Neuronal stem cell (in vitro differentiated cells): ENCODE results near the gene ST3GAL4.

ENCODE experiments used
- DNase-seq: peaks from one replicate; pipeline ENCODE4 v3.0.0-alpha.2; 2013; ENCODE audit warnings: low spot score
- H2AFZ ChIP-seq: one replicate; pipeline ENCODE4 v1.6.1; 2013; ENCODE audit warnings: mild to moderate bottlenecking, low read length, inconsistent platforms
- H2AK5ac ChIP-seq: 2 replicates; pipeline ENCODE4 v1.6.1; 2013; ENCODE audit warnings: low read depth, mild to moderate bottlenecking, inconsistent platforms, low read length, moderate library complexity, mixed read lengths
- H2BK120ac ChIP-seq: 2 replicates; pipeline ENCODE4 v1.6.1; 2013; ENCODE audit warnings: low read depth, mild to moderate bottlenecking, inconsistent platforms, low read length, moderate library complexity, mixed read lengths
- H2BK12ac ChIP-seq: one replicate; pipeline ENCODE4 v1.6.1; 2013; ENCODE audit warnings: low read length, inconsistent platforms
- H2BK15ac ChIP-seq: 2 replicates; pipeline ENCODE4 v1.6.1; 2013; ENCODE audit warnings: mild to moderate bottlenecking, low read length, inconsistent platforms, mixed read lengths
- H2BK5ac ChIP-seq: one replicate; pipeline ENCODE4 v1.6.1; 2013; ENCODE audit warnings: inconsistent platforms, mild to moderate bottlenecking, low read length, moderate library complexity
- H3K14ac ChIP-seq: one replicate; pipeline ENCODE4 v1.6.1; 2013; ENCODE audit warnings: low read length, inconsistent platforms
- H3K18ac ChIP-seq: 2 replicates; pipeline ENCODE4 v1.6.1; 2013; ENCODE audit warnings: low read length, inconsistent platforms
- H3K23ac ChIP-seq: 2 replicates; pipeline ENCODE4 v1.6.1; 2013; ENCODE audit warnings: low read depth, mild to moderate bottlenecking, mixed read lengths, low read length, inconsistent platforms; ENCODE audit not compliant: poor library complexity
- H3K27ac ChIP-seq: replicated peaks from 3 replicates; pipeline ENCODE4 v1.5.1; 2013; ENCODE audit warnings: low read length, inconsistent platforms
- H3K27me3 ChIP-seq, 3 experiments: 2 replicates each; pipeline ENCODE4 v1.6.1; 2013; ENCODE audit warnings: low read length in 3 of 3, mild to moderate bottlenecking in 2 of 3, inconsistent platforms in 1 of 3, low read depth in 1 of 3, mixed read lengths in 1 of 3, moderate library complexity in 1 of 3; ENCODE audit not compliant: control insufficient read depth in 3 of 3, insufficient read depth in 3 of 3
- H3K36me3 ChIP-seq, 2 donors: replicated peaks in 1 of 2; 2 replicates each; pipeline ENCODE4 v1.6.1; 2013; ENCODE audit warnings: low read length in 2 of 2; ENCODE audit not compliant: control insufficient read depth in 2 of 2, insufficient read depth in 2 of 2
- H3K4ac ChIP-seq: 2 replicates; pipeline ENCODE4 v1.6.1; 2013; ENCODE audit warnings: inconsistent platforms, mild to moderate bottlenecking, low read length, moderate library complexity
- H3K4me1 ChIP-seq, 2 donors: 1 replicate in 1 of 2; 2 replicates in 1 of 2; pipeline ENCODE4 v1.6.1; 2013; ENCODE audit warnings: low read length in 2 of 2, low read depth in 1 of 2; ENCODE audit not compliant: control insufficient read depth in 2 of 2, insufficient read depth in 1 of 2
- H3K4me2 ChIP-seq: one replicate; pipeline ENCODE4 v1.6.1; 2013; ENCODE audit warnings: mild to moderate bottlenecking, low read length, inconsistent platforms; ENCODE audit not compliant: insufficient read depth, poor library complexity, severe bottlenecking
- H3K4me3 ChIP-seq, 2 donors: 2 replicates each; pipeline ENCODE4 v1.5.1; 2013; ENCODE audit warnings: low read length in 2 of 2, mild to moderate bottlenecking in 2 of 2, inconsistent platforms in 1 of 2, moderate library complexity in 1 of 2
- H3K79me1 ChIP-seq: one replicate; pipeline ENCODE4 v1.6.1; 2013; ENCODE audit warnings: low read depth, mild to moderate bottlenecking, inconsistent platforms, low read length, moderate library complexity
- H3K9ac ChIP-seq: one replicate; pipeline ENCODE4 v1.6.1; 2013; ENCODE audit warnings: mild to moderate bottlenecking, low read depth, low read length, inconsistent platforms; ENCODE audit not compliant: poor library complexity
- H3K9me3 ChIP-seq, 2 donors: replicated peaks in 1 of 2; 2 replicates each; pipeline versions ENCODE3 to v1.6.1; 2013; ENCODE audit warnings: low read length in 2 of 2, mild to moderate bottlenecking in 2 of 2, inconsistent platforms in 1 of 2, low read depth in 1 of 2, mixed read lengths in 1 of 2, moderate library complexity in 1 of 2; ENCODE audit not compliant: control insufficient read depth in 2 of 2, insufficient read depth in 1 of 2
- H4K8ac ChIP-seq: one replicate; pipeline ENCODE4 v1.6.1; 2013; ENCODE audit warnings: low read depth, mild to moderate bottlenecking, inconsistent platforms, low read length, moderate library complexity
- H4K91ac ChIP-seq: one replicate; pipeline ENCODE4 v1.6.1; 2013; ENCODE audit warnings: low read length, low read depth, mild to moderate bottlenecking, inconsistent platforms; ENCODE audit not compliant: poor library complexity
- WGBS, 2 donors: extraction: QIAGEN DNeasy Blood & Tissue Kit; methylation state at CpG; one replicate each; pipeline ENCODE4 v1.1.7; 2013; ENCODE audit warnings: missing lambda C conversion rate in 2 of 2, mixed read lengths in 1 of 2; ENCODE audit not compliant: insufficient read length in 2 of 2, insufficient replicate concordance in 1 of 2; ENCODE audit errors: extremely low coverage in 2 of 2; 5-methylcytosine and 5-hydroxymethylcytosine counted together

The ST3GAL4 gene

DNA sequence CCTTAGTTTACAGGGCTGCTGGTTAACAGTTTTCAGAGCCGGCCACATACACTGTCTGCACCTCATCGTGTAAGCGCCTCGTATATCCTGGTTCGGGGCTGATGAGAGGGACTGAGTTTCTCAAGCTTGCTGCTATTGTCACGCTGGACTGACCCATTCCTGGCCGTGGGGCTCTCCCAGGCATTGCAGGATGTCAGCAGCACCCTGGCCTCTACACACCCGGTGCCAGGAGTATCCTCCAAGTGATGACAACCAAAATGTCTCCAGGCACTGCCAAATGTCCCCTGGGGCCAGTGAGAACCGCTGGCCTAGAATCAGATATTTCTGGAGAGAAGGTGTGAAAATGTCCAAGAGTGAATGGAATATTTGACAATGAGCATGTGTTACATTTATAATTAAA lies 82.8 kb downstream of the ST3GAL4 start:
- H4K91ac ChIP-seq = no peak overlapping the region
- H3K4me2 ChIP-seq = no peak overlapping the region
- H3K23ac ChIP-seq = no peak overlapping the region
- no peak overlapping the region for H2AFZ ChIP-seq
- H2BK5ac ChIP-seq = no peak overlapping the region
- DNase-seq = no peak
- peaks cover 0 to 4% of the 10 kb centered on the region in 2 donors for H3K9me3 ChIP-seq
- no peak overlapping the region for H2BK15ac ChIP-seq
- no CpG with 5 or more reads among the region's 9 CpGs for WGBS, 2 donors
- no peak overlapping the region for H2AK5ac ChIP-seq
- H3K4me3 ChIP-seq = no peak overlapping the region
- no peak overlapping the region for H4K8ac ChIP-seq
- peaks cover 7 to 26% of the 10 kb centered on the region in 2 donors for H3K4me1 ChIP-seq
- H3K18ac ChIP-seq = no peak overlapping the region
- H3K27me3 ChIP-seq = peaks cover 0 to 10% (median 0%) of the 10 kb centered on the region in 3 experiments
- H2BK12ac ChIP-seq = no peak overlapping the region
- peaks cover 0 to 5% of the 10 kb centered on the region in 2 donors for H3K36me3 ChIP-seq
- H2BK120ac ChIP-seq = no peak overlapping the region
- no peak overlapping the region for H3K27ac ChIP-seq
- H3K9ac ChIP-seq = no peak overlapping the region
- H3K79me1 ChIP-seq = no peaks in the 10 kb centered on the region
- H3K14ac ChIP-seq = no peak overlapping the region
- H3K4ac ChIP-seq = no peak overlapping the region

DNA sequence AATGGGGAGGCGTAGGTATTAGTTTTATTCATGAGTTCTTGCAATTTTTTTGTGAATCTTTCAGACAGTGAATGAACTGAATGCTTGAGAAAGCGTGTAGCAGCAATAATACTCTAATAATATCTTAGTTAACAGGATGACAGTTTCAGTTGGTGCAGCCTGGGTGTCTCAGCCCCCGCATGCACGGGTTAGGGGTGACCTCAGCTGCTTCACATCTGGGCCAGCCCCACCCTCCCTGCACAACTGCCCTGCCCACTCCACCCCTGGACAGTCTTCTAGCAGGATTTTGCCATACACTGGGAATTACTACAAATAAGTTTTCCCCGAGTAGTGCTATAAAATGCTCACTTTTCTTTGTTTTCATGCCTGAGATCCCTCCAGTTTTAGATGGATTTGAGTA lies 83.2 kb downstream of the ST3GAL4 start:
- H3K14ac ChIP-seq = no peak overlapping the region
- H3K27ac ChIP-seq = no peak overlapping the region

DNA sequence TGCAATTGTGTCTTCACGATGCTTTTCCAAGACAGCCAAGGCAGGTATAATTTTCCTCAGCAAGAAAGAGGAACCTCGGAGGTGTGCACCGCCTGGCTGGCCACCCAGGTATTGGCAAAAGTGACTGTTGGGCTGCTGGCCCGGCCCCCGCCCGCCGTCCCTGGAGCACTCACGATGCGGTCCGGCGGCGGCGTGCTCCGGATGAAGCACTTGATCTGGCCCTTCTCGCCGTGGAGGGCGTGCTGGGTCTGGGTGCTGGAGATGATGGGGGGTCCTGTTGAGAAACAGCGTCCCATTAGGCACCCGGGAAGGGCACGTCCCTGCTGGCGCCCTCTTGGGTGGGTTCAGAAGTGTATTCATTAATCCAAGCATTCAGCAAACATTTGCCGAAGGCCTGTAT lies 84.8 kb downstream of the ST3GAL4 start:
- no peak overlapping the region for H3K4me3 ChIP-seq
- peaks cover 0 to 10% (median 0%) of the 10 kb centered on the region in 3 experiments for H3K27me3 ChIP-seq
- H2BK12ac ChIP-seq = no peak overlapping the region
- H3K36me3 ChIP-seq = peaks cover 0 to 5% of the 10 kb centered on the region in 2 donors
- no peak overlapping the region for H4K91ac ChIP-seq
- no peak overlapping the region for H4K8ac ChIP-seq
- no peak overlapping the region for H3K23ac ChIP-seq
- H3K14ac ChIP-seq = no peak overlapping the region
- peaks cover 0 to 4% of the 10 kb centered on the region in 2 donors for H3K9me3 ChIP-seq
- no CpG with 5 or more reads among the region's 22 CpGs for WGBS, 2 donors
- no peak overlapping the region for H3K4ac ChIP-seq
- H3K9ac ChIP-seq = no peak overlapping the region
- no peak overlapping the region for H2BK120ac ChIP-seq
- DNase-seq = no peak
- peaks cover 4 to 15% of the 10 kb centered on the region in 2 donors for H3K4me1 ChIP-seq
- no peak overlapping the region for H3K27ac ChIP-seq
- no peak overlapping the region for H2AFZ ChIP-seq
- H3K18ac ChIP-seq = no peak overlapping the region
- H2AK5ac ChIP-seq = peak overlapping the region; percentile 64
- no peaks in the 10 kb centered on the region for H3K79me1 ChIP-seq
- no peak overlapping the region for H2BK5ac ChIP-seq
- H2BK15ac ChIP-seq = peak overlapping the region; percentile 62
- H3K4me2 ChIP-seq = no peak overlapping the region

More for the DNA sequence above, 83.2 kb downstream of the ST3GAL4 start:
- H3K4me2 ChIP-seq = no peak overlapping the region
- H3K36me3 ChIP-seq = peaks cover 0 to 5% of the 10 kb centered on the region in 2 donors
- H4K8ac ChIP-seq = no peak overlapping the region
- H3K79me1 ChIP-seq = no peaks in the 10 kb centered on the region
- peaks cover 7 to 26% of the 10 kb centered on the region in 2 donors for H3K4me1 ChIP-seq
- no CpG with 5 or more reads among the region's 5 CpGs for WGBS, 2 donors
- H4K91ac ChIP-seq = no peak overlapping the region
- peaks cover 0 to 4% of the 10 kb centered on the region in 2 donors for H3K9me3 ChIP-seq
- H2AK5ac ChIP-seq = no peak overlapping the region
- H3K4ac ChIP-seq = no peak overlapping the region
- H2BK15ac ChIP-seq = no peak overlapping the region
- peaks cover 0 to 10% (median 0%) of the 10 kb centered on the region in 3 experiments for H3K27me3 ChIP-seq
- H2BK120ac ChIP-seq = no peak overlapping the region
- no peak overlapping the region for H3K4me3 ChIP-seq
- no peak overlapping the region for H3K18ac ChIP-seq
- DNase-seq = no peak
- no peak overlapping the region for H2BK5ac ChIP-seq
- H2BK12ac ChIP-seq = no peak overlapping the region
- no peak overlapping the region for H3K23ac ChIP-seq
- H2AFZ ChIP-seq = no peak overlapping the region
- no peak overlapping the region for H3K9ac ChIP-seq

DNA sequence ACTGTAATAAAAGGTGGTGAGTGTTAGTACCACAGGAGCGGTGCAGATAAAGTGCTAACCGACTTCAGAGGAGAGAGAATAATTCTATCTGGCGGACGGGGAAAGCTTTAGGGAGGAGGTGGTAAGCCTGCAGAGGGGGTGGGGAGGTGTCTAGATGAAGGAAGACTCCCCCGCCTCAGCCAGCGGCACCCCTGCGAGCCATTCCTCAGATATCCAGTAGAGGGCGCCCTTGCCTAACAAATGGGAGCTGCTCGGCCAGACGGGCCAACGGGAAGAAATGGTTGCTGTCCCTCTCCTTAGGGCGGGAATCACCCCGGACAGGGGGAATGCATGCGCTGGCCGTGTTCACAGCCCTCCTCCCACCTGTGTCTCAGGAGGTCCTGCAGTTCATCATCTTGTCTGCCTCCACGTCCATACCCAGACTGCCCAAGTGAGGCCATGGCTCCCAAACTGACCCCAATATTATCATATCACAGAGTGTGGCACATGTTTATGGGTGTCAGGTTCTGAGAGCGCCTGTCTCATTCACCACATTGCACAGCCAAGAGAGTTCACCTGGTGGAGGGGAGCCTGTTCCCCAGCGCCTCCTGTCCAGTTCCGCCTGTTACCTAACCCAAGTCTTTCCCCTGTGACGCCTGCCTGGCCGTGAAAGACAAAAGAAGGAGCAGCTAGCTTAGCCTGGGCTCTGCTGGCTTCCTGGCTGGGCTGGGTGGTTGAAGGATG lies 85.5 kb downstream of the ST3GAL4 start:
- no peak overlapping the region for H2BK120ac ChIP-seq
- no peak overlapping the region for H4K91ac ChIP-seq
- no peak overlapping the region for H3K9ac ChIP-seq
- H3K4me2 ChIP-seq = no peak overlapping the region
- H3K9me3 ChIP-seq = peaks cover 0 to 4% of the 10 kb centered on the region in 2 donors
- no peak overlapping the region for H2BK5ac ChIP-seq
- peak overlapping the region; percentile 6 for H3K18ac ChIP-seq
- no peak overlapping the region for H3K4ac ChIP-seq
- peaks cover 0 to 10% (median 0%) of the 10 kb centered on the region in 3 experiments for H3K27me3 ChIP-seq
- H3K79me1 ChIP-seq = no peaks in the 10 kb centered on the region
- peak overlapping the region; percentile 69 for H2AFZ ChIP-seq
- H3K36me3 ChIP-seq = peaks cover 0 to 5% of the 10 kb centered on the region in 2 donors
- H4K8ac ChIP-seq = no peak overlapping the region
- H2AK5ac ChIP-seq = no peak overlapping the region
- H2BK12ac ChIP-seq = no peak overlapping the region
- peaks cover 4 to 15% of the 10 kb centered on the region in 2 donors for H3K4me1 ChIP-seq
- no peak overlapping the region for H3K14ac ChIP-seq
- H2BK15ac ChIP-seq = no peak overlapping the region
- H3K23ac ChIP-seq = no peak overlapping the region
- no peak overlapping the region for H3K4me3 ChIP-seq
- no CpG with 5 or more reads among the region's 21 CpGs for WGBS, 2 donors
- no peak overlapping the region for H3K27ac ChIP-seq
- peak; percentile 80 for DNase-seq
